ENCODE measurements around the gene CD9. TPM values are rescaled to one million over a fixed set of nuclear protein-coding genes. Genes with fewer than 3 reads are reported as not detected.
A peak's percentile ranks its signal among the peaks of the same experiment; 100 is the strongest.

The CD9 gene, protein sequence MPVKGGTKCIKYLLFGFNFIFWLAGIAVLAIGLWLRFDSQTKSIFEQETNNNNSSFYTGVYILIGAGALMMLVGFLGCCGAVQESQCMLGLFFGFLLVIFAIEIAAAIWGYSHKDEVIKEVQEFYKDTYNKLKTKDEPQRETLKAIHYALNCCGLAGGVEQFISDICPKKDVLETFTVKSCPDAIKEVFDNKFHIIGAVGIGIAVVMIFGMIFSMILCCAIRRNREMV
- total RNA-seq, result 10 to 100 TPM; 26.7 to 50.6 (median 48.4) TPM

- ATAC-seq, result peak; percentile 17 to 29
- Histone ChIP-seq H3K4me3 (peak within 1 kb of the TSS; percentile 52 to 90 (median 68)), H3K4me1 (peaks cover 22 to 34% of the 10 kb centered on the region in 2 donors), H3K27me3 (no peaks in the 10 kb centered on the region), H3K36me3 (no peaks in the 10 kb centered on the region), H3K27ac (peak within 1 kb of the TSS; percentile 73 to 85 (median 82)), H3K9me3 (no peaks in the 10 kb centered on the region)
- intact Hi-C loops (cut with DNase I; ENCODE audit: low total_unique reads), result no loop called here
- in situ Hi-C loops (cut with MboI; ENCODE audit: low sequenced_read_pairs in 4 of 4), result no loop called here
- DNase-seq, result peak in 1 of 2 donors; percentile 49
- peak; percentile 44 to 69 for TF ChIP-seq POLR2A (IDR thresholded peaks at IDR 0.05)
- TF ChIP-seq, protein P1, sequence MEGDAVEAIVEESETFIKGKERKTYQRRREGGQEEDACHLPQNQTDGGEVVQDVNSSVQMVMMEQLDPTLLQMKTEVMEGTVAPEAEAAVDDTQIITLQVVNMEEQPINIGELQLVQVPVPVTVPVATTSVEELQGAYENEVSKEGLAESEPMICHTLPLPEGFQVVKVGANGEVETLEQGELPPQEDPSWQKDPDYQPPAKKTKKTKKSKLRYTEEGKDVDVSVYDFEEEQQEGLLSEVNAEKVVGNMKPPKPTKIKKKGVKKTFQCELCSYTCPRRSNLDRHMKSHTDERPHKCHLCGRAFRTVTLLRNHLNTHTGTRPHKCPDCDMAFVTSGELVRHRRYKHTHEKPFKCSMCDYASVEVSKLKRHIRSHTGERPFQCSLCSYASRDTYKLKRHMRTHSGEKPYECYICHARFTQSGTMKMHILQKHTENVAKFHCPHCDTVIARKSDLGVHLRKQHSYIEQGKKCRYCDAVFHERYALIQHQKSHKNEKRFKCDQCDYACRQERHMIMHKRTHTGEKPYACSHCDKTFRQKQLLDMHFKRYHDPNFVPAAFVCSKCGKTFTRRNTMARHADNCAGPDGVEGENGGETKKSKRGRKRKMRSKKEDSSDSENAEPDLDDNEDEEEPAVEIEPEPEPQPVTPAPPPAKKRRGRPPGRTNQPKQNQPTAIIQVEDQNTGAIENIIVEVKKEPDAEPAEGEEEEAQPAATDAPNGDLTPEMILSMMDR (IDR thresholded peaks at IDR 0.05 in 4 of 5, conservative IDR thresholded peaks at IDR 0.05 in 1 of 5), result no peak
Measured at GRCh38 chr12:6200256-6201212, at the start of gene CD9. CD9 (plus strand) TSS chr12:6200400; CDS start chr12:6200500, 100 bp downstream.

- Histone ChIP-seq H3K9me3 (no peaks in the 10 kb centered on the region), H3K4me3 (no peak overlapping the region), H3K27me3 (no peaks in the 10 kb centered on the region), H3K36me3 (no peaks in the 10 kb centered on the region), H3K4me1 (no peaks in the 10 kb centered on the region), H3K27ac (peak overlapping the region; percentile 60 to 70 (median 66))
- intact Hi-C loops (cut with DNase I; ENCODE audit: low total_unique reads), result no loop called here
- DNase-seq (peak; percentile 16 to 36), ATAC-seq (peak; percentile 71 to 83)
- TF ChIP-seq, protein P1 (IDR thresholded peaks at IDR 0.05 in 4 of 5, conservative IDR thresholded peaks at IDR 0.05 in 1 of 5), result no peak
- TF ChIP-seq POLR2A (IDR thresholded peaks at IDR 0.05), result peak in 1 of 2 donors; percentile 27
- in situ Hi-C loops (cut with MboI; ENCODE audit: low sequenced_read_pairs in 4 of 4), result no loop called here
Measured at GRCh38 chr12:6154730-6155459, 45.3 kb upstream of the CD9 start.

DNA sequence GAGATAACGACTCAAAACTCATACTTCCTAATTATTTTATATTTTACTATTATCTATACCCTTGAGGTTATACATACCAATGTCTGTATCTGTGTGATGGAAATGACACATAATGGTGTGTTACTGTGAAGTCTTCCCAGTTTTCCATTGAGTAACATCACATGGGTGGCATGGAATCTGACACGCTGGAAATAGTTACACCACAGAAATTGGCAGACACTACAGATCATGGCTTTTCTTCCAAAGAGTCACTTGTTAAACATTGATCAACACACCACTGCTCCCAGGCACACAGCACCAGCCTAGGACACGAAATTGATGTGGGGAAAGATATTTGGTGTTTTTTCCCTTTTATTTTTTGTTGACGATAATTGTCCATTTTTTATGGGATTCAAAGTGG lies 42.7 kb upstream of the CD9 start:
- in situ Hi-C loops (cut with MboI; ENCODE audit: low sequenced_read_pairs in 4 of 4) (no loop called here), intact Hi-C loops (cut with DNase I; ENCODE audit: low total_unique reads) (no loop called here)
- H3K27me3 ChIP-seq, result no peaks in the 10 kb centered on the region
- ATAC-seq (no peak), DNase-seq (no peak)
- H3K27ac ChIP-seq, result peak overlapping the region in 1 of 4 donors; percentile 3
- peaks cover 0 to 7% of the 10 kb centered on the region in 2 donors for H3K4me1 ChIP-seq
- H3K9me3 ChIP-seq, result no peaks in the 10 kb centered on the region
- TF ChIP-seq, protein P1 (IDR thresholded peaks at IDR 0.05 in 4 of 5, conservative IDR thresholded peaks at IDR 0.05 in 1 of 5), result no peak
- TF ChIP-seq POLR2A (IDR thresholded peaks at IDR 0.05), result no peak
- no peaks in the 10 kb centered on the region for H3K36me3 ChIP-seq
- H3K4me3 ChIP-seq, result no peak overlapping the region

DNA sequence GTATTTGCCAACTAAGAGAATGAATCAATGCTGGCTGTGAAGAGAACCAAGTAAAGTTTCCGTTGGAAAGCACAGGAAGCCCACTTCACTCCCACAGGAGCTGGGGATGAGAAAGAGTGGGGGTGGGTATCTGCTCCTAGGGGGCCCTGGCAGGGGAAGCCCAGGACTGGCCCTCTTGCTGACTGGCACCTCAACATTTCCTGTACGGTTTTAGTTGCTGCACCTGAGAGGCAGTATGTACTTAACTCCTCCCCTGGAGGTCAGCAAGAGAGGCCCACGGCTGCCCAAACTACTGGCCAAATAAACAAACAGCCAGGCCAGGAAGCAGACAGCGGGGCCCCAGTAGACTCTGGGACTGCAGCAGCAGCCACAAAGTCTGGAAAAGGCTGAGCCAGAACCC lies 41.9 kb upstream of the CD9 start:
- intact Hi-C loops (cut with DNase I; ENCODE audit: low total_unique reads), result no loop called here
- no peak for ATAC-seq
- H3K4me1 ChIP-seq, result peaks cover 0 to 7% of the 10 kb centered on the region in 2 donors
- in situ Hi-C loops (cut with MboI; ENCODE audit: low sequenced_read_pairs in 4 of 4), result no loop called here
- H3K9me3 ChIP-seq, result no peaks in the 10 kb centered on the region
- H3K27me3 ChIP-seq, result no peaks in the 10 kb centered on the region
- H3K4me3 ChIP-seq, result no peak overlapping the region
- H3K27ac ChIP-seq, result peak overlapping the region in 3 of 4 donors; percentile 3 to 29 (median 28)
- TF ChIP-seq POLR2A (IDR thresholded peaks at IDR 0.05), result no peak
- TF ChIP-seq, protein P1 (IDR thresholded peaks at IDR 0.05 in 4 of 5, conservative IDR thresholded peaks at IDR 0.05 in 1 of 5), result no peak
- no peaks in the 10 kb centered on the region for H3K36me3 ChIP-seq
- no peak for DNase-seq

All from gastrocnemius medialis (tissue), 4 donors.